ENCODE measurements around the gene POLN. TPM values are rescaled to one million over a fixed set of nuclear protein-coding genes. Genes with fewer than 3 reads are reported as not detected.

The POLN gene
- total RNA-seq, 1 donor, result 2.9 TPM

DNA sequence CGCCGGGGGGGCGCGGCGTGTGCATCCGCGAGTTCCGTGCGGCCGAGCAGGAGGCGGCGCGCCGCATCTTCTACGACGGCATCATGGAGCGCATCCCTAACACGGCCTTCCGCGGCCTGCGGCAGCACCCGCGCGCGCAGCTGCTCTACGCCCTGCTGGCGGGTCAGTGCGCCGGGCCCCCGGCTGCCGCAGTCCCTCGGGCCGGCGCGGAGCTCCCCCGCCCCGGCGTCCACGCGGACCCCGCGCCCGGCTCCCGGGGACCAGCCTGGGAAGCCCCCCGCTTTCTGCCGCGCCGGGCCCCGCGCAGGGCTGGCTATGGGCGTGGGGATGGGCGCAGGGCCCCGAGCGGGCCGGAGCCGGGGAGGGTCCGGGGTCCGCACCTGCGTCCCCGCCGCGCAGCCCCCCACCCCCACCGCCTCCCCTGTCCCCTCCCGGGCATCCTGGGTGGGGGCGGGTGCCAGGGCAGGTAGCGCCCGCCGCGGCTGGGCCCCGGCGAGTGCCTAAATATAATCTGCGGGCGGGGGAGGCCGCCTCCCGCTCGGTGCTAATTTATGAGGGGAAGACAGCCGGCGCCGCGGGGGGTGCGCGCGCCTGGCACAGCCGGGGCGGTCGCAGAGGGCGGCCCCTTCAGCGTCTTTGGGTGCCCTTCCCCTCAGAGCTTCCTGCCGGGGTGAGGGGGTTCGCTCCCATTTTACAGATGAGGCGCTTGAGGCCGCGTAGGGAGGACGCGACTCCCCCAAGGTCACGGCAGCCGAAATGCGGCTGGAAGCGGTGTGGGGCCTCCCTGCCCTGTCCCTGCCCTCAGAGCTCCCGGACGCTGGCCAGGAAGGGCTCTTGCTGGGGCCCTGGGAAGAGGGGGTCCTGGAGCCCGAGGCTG, 182.0 kb downstream of the POLN start:
- Histone ChIP-seq H2AFZ (ENCODE audit: low read length) (no peak overlapping the region), H3K36me3 (ENCODE audit: insufficient read depth, low read length) (no peaks in the 10 kb centered on the region), H3K79me2 (ENCODE audit: insufficient read depth, low read length) (no peaks in the 10 kb centered on the region), H3K9me3 (ENCODE audit: low read depth, low read length) (no peaks in the 10 kb centered on the region), H3K4me3 (ENCODE audit: insufficient read depth, low read length) (no peak overlapping the region), H3K4me1 (ENCODE audit: insufficient read depth, low read length) (no peaks in the 10 kb centered on the region), H3K4me2 (ENCODE audit: insufficient read depth, low read length) (no peak overlapping the region), H4K20me1 (ENCODE audit: insufficient read depth, low read length) (no peaks in the 10 kb centered on the region), H3K27me3 (ENCODE audit: insufficient read depth, low read length) (peaks cover 24% of the 10 kb centered on the region), H3K27ac (ENCODE audit: low read depth, low read length) (no peak overlapping the region)
- peak; percentile 86 for DNase-seq (ENCODE audit: insufficient read length, low spot score, missing footprints)
- TF ChIP-seq, protein P1, sequence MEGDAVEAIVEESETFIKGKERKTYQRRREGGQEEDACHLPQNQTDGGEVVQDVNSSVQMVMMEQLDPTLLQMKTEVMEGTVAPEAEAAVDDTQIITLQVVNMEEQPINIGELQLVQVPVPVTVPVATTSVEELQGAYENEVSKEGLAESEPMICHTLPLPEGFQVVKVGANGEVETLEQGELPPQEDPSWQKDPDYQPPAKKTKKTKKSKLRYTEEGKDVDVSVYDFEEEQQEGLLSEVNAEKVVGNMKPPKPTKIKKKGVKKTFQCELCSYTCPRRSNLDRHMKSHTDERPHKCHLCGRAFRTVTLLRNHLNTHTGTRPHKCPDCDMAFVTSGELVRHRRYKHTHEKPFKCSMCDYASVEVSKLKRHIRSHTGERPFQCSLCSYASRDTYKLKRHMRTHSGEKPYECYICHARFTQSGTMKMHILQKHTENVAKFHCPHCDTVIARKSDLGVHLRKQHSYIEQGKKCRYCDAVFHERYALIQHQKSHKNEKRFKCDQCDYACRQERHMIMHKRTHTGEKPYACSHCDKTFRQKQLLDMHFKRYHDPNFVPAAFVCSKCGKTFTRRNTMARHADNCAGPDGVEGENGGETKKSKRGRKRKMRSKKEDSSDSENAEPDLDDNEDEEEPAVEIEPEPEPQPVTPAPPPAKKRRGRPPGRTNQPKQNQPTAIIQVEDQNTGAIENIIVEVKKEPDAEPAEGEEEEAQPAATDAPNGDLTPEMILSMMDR (IDR thresholded peaks at IDR 0.05; ENCODE audit: extremely low read depth, low read depth, low read length), result no peak

DNA sequence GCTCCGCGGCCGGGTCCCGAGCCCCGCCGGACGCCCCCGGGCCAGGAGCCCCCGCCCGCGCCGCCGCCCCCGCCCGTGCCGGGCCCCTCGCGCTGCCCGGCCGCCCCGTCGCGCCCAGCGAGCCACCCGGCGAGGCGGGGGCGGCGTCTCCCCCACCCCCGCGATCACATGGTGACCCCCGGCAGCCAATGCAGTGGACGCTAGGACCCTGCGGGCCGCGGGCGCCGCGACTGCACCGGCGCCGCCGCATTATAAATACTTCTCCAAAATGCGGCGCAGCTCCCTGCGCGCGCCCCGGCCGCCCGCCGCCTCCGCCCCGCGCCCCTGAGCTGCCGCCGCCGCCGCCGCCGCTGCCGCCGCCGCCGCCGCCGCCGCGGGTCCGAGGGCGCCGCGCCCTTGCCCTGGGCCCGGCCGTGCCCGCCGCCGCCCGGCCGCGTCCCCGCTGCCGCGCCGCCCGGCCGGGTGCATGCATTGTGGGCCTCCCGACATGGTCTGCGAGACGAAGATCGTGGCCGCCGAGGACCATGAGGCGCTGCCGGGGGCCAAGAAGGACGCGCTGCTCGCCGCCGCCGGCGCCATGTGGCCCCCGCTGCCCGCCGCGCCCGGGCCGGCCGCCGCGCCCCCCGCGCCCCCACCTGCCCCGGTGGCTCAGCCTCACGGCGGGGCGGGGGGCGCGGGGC, 182.7 kb downstream of the POLN start, which contains the start of gene NAT8L:
Gene NAT8L, plus strand, starts transcription at position 282 of the 680 bp plus-strand sequence. Its CDS starts 185 bp downstream, at position 467.
- H3K79me2 ChIP-seq (ENCODE audit: insufficient read depth, low read length), result no peaks in the 10 kb centered on the region
- peak; percentile 91 for DNase-seq (ENCODE audit: insufficient read length, low spot score, missing footprints)

DNA sequence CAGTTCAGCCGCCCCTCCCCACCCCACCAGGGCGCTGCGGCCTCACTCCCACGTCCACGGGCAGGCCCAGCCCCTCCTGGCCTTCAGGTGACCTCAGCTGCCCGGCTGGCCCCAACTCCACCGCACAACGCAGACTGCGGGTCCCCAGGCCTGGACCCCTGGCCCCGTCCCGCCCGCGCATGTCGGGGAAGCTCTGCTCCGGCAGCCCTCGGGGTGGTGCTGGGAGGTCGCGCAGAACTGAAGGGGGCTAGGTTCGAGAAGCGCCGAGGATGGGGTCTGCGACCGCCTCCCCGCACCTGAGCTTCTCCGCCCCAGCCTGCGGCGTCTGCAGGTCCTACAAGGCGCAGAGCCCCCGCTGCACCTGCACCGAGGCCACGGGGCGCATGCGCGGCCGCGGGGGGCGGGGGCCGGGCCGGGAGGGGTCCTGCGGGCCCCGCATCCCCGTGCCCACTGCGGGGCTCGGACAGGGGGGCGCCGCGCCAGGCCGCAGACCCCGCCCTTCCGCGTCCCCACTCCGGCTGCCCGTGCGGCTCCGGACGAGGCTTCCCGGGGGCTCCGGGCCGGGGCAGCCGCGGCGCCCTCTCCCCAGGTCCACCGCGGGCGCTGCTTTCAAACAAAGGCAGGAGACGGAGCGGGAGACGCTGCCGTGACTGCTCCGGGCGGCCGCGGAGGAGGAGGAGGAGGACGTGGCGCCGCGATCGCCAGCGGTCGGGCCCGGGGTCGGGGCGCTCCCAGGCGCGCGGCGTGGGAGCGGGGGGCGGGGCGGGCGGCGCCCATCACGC, 183.5 kb downstream of the POLN start:
- Histone ChIP-seq H3K4me2 (ENCODE audit: insufficient read depth, low read length) (no peak overlapping the region), H2AFZ (ENCODE audit: low read length) (no peak overlapping the region), H3K9me3 (ENCODE audit: low read depth, low read length) (no peaks in the 10 kb centered on the region), H3K4me3 (ENCODE audit: insufficient read depth, low read length) (no peak overlapping the region), H3K36me3 (ENCODE audit: insufficient read depth, low read length) (no peaks in the 10 kb centered on the region), H3K27me3 (ENCODE audit: insufficient read depth, low read length) (peaks cover 30% of the 10 kb centered on the region), H3K4me1 (ENCODE audit: insufficient read depth, low read length) (no peaks in the 10 kb centered on the region), H3K27ac (ENCODE audit: low read depth, low read length) (no peak overlapping the region), H4K20me1 (ENCODE audit: insufficient read depth, low read length) (no peaks in the 10 kb centered on the region), H3K79me2 (ENCODE audit: insufficient read depth, low read length) (no peaks in the 10 kb centered on the region)
- peak; percentile 87 for DNase-seq (ENCODE audit: insufficient read length, low spot score, missing footprints)
- TF ChIP-seq, protein P1 (IDR thresholded peaks at IDR 0.05; ENCODE audit: extremely low read depth, low read depth, low read length), result no peak

More for the DNA sequence above, 182.7 kb downstream of the POLN start, which contains the start of gene NAT8L:
- Histone ChIP-seq H3K4me2 (ENCODE audit: insufficient read depth, low read length) (no peak within 1 kb of the TSS), H3K4me1 (ENCODE audit: insufficient read depth, low read length) (no peaks in the 10 kb centered on the region), H2AFZ (ENCODE audit: low read length) (no peak within 1 kb of the TSS), H3K4me3 (ENCODE audit: insufficient read depth, low read length) (no peak within 1 kb of the TSS), H3K9me3 (ENCODE audit: low read depth, low read length) (no peaks in the 10 kb centered on the region), H3K36me3 (ENCODE audit: insufficient read depth, low read length) (no peaks in the 10 kb centered on the region), H4K20me1 (ENCODE audit: insufficient read depth, low read length) (no peaks in the 10 kb centered on the region), H3K27me3 (ENCODE audit: insufficient read depth, low read length) (peaks cover 26% of the 10 kb centered on the region), H3K27ac (ENCODE audit: low read depth, low read length) (no peak within 1 kb of the TSS)
- TF ChIP-seq, protein P1 (IDR thresholded peaks at IDR 0.05; ENCODE audit: extremely low read depth, low read depth, low read length), result no peak
